GM18867 (cell line): ENCODE measurements around the gene TRAPPC2.
"Not testable (repeated sequence)": the region's sequence is repeated elsewhere in the genome, so short reads cannot be mapped to it uniquely, and the experiment has no call there.

Experiments used
- ATAC-seq: cut with Tn5 transposase; IDR thresholded peaks from one replicate; pipeline ENCODE4 v1.9.1; 2021; ENCODE audit warnings: mild to moderate bottlenecking, moderate library complexity; ENCODE audit not compliant: unreplicated experiment

TRAPPC2 gene

DNA sequence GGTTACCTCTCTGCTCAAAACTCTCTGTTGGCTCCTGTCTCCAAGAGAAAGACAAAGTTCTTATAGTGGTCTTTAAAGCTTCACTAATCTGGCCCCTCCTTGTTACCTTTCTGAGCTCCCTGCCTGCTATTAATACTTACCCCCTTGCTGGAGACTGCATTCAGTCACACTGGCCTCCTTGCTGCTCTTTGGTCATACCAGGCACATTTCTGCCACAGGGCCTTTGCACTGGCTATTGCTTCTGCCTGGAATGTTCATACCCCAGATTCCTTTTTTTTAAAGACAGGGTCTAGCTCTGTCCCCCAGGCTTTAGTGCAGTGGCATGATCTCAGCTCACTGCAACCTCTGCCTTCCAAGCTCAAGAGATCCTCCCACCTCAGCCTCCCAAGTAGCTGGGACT, 61.4 kb downstream of the TRAPPC2 start:
- ATAC-seq = no peak

DNA sequence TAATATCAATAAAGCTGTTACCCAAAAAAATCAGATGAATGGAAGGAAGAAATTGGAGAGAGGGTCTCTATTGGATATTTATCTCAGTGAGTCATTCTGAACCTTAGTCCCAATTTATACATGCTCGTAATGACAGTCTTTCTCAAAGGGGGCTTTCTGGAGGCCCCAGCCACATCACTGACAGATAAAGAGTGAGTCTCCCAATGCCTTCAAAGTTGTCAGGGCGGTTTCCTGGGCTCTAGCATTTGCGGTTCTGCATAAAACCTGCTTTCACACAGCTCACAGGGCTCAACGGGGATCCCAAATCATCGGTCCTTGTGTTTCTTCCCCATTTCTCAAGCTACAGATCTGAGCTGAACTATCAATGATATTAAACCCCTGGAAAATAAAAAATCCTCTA, 64.2 kb downstream of the TRAPPC2 start:
- ATAC-seq = no peak

DNA sequence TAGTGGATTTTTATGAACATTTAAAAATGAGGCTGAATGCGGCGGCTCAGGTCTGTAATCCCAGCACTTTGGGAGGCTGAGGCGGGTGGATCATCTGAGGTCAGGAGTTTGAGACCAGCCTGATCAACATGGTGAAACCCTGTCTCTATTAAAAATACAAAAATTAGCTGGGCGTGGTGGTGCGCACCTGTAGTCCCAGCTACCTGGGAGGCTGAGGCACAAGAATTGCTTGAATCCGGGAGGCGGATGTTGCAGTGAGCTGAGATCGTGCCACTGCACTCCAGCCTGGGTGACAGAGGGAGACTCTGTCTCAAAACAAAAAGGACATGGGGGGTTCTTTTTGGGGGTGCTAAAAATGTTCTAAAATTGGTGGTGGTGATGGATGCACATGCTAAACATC, 64.7 kb downstream of the TRAPPC2 start:
- ATAC-seq = not testable (repeated sequence)

- ATAC-seq = peak; percentile 78
Observed at GRCh38 chrX:13669246-13669737, 65.1 kb downstream of the TRAPPC2 start.

DNA sequence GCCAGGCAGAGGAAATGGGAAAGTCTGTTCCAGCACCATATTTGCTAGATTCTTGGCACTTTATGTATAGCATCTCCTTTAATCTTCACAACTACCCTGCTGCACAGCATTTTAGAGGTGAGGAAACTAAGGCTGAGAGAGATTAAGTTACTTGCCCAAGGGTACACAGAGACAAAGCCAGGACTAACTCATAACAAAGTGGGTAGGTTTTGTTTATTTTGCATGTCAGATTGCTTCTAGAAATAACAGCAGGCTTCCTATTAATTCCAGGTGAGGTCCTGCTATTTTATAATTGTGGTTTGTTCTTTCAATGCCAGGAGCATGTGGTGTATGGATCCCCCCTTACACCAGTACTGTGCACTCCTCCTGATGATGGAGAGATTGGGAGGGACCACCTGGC, 66.5 kb downstream of the TRAPPC2 start:
- ATAC-seq = no peak

DNA sequence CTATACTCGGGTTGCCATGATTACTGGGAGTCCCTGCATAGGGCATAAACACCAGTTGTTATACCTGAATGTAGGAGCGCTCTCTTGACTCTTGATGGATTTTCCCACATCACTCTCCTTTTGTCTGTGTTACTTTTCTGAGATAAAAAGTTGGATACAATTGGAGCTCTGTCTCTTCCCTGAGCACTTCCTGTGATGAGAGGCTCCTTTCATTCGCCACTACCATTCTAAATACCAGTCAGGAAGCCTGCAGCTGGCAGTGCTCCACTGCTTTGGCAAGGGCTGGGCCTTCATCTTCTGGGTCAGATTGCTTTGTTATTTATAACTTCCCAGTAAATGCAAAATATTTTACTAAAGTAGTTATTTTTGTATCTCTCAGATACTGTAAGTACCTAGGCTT, 67.6 kb downstream of the TRAPPC2 start:
- no peak for ATAC-seq

DNA sequence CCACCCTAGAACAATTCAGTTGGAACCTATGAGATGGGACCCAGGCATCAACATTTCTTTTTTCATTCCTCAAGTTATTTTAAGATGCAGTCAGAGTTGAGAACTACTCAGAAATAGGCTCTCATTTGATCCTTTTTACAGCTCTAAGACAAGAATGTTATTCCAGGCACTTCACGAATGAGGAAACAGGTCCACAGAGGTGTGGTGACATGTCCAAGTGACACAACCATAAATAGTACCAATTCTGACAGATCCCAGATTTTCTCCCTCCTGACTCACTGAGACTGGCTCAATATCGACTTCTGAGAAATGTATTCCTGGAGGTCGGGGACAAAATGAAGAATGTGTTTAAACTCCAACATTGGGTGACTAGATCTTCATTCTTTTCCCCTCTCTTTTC, 70.4 kb downstream of the TRAPPC2 start:
- no peak for ATAC-seq

DNA sequence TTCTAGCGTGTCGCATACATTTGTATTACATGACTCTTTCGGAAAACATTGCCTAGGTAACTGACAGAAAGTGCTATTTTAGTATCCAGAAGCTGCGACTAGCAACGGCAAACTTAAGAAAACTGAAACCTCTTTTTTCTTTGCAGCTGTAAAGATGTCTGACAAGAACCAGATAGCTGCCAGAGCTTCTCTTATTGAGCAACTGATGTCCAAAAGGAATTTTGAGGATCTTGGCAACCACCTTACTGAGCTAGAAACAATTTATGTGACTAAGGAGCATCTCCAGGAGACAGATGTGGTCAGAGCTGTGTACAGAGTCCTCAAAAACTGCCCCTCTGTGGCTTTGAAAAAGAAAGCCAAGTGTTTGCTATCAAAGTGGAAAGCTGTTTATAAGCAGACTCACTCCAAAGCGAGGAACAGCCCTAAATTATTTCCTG, 72.0 kb downstream of the TRAPPC2 start:
- peak; percentile 55 for ATAC-seq
